NCI-H510A treated with DMSO at 0.1 percent for 48 hours (cell line): Measurements from ENCODE around the gene CIDEC.
A peak's percentile ranks its signal among the peaks of the same experiment; 100 is the strongest.
"Not testable (repeated sequence)": the region's sequence is repeated elsewhere in the genome, so short reads cannot be mapped to it uniquely, and the experiment has no call there.

ENCODE experiments used
- DNase-seq: peaks from one replicate; lab custom pipeline; 2025; lab: John Stamatoyannopoulos, UW

The CIDEC gene

DNA sequence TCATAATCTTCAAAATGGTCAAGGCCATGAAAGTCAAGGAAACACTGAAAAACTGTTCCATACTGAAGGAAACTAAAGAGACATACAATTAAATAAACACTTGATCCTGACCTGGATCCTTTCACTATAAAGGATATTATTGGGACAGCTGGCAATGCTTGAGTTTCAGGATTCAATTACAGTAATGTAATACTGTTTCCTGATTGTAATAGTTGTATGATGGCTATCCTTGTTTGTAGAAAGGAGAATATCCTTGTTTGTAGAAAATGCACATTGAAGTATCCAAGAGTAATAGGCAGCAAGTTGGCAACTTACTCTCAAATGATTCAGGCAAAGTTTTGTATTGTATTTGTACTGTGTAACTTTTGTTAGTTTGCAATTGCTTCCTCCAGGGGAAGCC lies 4.6 kb downstream of the CIDEC start:
- peak; percentile 70 for DNase-seq

DNA sequence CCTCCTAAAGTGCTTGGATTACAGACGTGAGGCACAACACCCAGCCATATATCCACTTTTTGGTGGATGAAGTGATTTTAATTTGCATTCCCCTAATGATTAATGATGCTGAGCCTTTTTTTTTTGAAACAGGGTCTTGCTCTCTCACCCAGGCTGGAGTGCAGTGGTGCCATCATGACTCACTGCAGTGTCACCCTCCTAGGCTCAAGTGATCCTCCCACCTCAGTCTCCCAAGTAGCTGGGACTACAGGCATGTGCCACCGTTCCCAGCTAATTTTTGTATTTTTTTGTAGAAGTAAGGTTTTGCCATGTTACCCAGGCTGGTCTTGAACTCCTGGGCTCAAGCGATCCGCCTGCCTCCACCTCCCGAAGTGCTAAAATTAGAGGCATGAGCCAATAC lies 8.0 kb downstream of the CIDEC start:
- DNase-seq, result not testable (repeated sequence)

DNA sequence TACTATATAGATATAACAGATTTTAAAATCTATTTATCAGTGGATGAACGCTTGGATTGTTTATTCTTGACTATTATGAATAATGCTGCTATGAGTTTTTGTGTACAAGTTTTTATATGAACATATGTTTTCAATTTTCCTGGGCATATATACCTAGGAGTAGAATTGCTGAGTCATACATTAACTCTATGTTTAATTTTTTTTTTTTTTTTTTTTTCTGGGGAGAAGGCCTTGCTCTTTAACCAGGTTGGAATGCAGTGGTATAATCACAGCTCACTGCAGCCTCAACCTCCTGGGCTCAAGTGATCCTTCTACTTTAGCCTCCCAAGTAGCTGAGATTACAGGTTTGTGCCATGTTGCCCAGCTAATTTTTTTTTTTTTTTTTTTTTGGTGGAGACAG lies 9.1 kb downstream of the CIDEC start:
- DNase-seq, result no peak

DNA sequence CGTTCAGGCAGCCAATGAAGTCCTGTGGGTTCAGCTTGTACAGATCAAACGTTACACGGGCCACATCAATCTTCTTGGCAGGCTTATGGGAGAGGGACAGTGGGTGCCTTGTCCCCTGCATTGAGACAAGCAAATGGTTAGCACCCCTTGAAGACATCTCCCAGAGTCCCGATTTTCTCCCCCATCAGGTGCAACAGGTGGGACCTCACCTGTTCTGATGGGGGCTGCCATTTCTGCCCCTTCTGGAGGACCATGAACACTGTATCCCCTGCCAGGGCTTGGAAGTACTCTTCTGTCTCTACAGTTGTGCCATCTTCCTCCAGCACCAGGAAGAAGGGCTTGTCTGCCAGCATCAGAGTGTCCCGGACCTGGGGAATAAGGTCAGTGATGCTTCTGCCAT lies 10.1 kb downstream of the CIDEC start:
- no peak for DNase-seq

DNA sequence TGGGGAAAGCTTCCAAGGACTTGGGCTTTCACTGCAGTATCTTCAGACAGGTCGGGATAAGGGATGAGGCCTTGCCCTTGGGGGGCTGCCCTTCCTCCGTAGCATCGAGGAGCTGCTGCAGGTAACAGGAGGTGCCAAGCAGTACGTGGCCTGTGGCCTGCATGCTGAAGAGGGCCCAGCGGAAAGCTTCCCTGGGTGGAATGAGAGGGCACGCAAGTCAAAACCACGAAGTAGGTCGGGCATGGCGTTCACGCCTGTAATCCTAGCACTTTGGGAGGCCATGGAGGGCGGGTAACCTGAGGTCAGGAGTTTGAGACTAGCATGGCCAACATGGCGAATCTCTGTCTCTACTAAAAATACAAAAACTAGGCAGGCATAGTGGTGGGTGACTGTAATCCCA lies 12.9 kb downstream of the CIDEC start:
- DNase-seq, result no peak

DNA sequence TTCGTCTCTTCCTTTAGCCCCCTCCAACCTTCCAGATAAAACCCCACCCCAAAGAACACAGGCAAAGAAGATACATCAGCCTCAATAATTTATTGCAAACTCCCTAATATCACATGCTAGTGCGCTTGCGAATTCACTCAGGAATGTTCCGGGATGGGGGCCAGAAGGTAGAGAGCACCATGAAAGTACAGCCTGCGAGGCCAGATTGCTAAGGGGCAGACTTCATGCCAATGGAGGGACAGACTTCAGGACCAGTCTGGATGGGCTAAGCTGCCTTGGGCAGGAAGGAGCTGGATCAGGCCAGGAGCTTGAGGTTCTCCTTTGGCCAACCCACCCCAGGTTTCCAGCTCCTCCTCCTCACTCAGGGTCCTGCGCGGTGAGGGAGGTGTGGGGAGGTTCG lies 13.4 kb downstream of the CIDEC start:
- no peak for DNase-seq

DNA sequence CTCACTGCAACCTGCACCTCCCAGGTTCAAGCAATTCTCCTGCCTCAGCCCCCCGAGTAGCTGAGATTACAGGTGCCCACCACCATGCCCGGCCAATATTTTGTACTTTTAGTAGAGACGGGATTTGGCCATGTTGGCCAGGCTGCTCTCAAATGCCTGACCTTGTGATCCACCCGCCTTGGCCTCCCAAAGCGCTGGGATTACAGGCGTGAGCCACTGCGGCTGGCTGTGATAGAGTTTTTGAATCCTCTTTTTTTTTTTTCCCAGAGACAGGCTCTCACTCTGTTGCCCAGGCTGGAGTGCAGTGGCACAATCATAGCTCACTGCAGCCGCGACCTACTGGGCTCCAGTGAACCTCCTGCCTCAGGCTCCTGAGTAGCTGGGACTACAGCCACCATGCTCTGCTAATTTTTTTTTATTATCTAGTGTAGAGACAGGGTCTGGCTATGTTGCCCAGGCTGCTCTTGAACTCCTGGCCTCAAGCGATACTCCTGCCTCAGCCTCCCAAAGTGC lies 14.9 kb downstream of the CIDEC start:
- not testable (repeated sequence) for DNase-seq

DNA sequence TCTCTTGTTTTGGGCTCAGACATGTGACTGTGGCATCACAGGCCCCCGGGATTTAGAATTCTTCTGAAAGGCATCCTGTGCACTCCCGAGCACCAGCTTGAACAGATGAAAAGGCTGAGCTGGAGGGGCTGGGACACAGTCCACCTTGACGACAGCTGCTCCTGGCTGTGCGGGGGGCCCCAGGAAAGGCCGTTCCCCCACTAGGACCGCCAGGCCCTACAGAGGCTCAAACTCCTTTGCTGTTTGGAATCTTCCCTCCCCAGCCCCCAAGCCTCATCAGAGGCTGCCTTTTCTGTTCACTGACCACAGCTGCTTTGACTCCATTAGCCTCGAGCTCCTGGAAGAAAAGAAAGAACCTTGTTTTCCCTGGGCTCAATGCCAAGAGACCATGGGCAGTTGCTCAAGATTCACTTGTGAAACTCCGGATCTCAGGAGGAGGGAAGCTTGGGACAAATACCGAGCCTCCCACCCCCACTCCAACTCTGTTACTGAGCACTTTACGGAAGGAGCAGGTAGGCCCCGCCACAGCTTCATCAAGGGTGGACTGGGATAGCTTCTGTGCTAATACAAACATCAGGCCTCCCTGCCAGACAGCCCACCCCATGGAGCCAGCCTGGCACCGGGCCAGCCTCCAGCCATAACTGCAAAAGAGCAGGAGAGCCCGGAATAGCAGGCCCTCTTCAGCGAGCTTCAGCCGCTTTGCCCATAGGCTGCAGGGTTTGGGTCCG lies 15.7 kb downstream of the CIDEC start:
- DNase-seq, result peak; percentile 47

DNA sequence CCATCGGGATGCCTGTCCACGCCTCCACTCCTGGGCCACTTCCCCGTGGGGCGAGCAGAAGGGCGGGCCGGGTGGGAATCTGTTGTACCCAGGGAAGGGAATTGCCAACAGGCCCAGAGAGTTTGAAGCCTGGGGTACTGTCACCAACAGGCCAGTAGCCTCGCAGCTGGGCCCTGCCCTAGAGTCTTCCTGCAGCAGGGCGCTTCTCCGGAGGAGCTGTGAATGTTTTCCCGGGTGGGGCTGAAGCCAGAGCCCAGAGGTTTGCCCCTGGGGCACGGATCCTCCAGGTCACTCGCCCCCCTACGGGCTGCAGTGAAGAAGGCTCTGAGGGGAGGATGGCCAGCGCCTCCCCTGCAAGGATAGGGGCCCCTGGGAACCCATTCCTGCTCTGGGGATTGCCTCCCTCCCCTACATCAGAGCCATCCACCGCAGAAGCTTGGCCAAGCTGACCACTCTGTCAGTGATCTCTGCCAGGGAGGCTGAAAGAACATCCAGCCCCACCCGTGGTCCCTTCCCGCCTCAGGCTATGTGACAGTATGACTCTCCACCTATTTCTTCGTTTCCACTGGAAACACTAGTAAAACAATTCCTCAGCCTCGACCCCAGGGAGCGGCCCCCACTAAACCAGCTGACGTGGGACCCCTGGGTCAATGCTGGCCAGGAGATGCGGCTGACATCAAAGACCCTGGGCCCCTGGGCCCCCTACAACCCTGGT lies 16.8 kb downstream of the CIDEC start:
- no peak for DNase-seq

DNA sequence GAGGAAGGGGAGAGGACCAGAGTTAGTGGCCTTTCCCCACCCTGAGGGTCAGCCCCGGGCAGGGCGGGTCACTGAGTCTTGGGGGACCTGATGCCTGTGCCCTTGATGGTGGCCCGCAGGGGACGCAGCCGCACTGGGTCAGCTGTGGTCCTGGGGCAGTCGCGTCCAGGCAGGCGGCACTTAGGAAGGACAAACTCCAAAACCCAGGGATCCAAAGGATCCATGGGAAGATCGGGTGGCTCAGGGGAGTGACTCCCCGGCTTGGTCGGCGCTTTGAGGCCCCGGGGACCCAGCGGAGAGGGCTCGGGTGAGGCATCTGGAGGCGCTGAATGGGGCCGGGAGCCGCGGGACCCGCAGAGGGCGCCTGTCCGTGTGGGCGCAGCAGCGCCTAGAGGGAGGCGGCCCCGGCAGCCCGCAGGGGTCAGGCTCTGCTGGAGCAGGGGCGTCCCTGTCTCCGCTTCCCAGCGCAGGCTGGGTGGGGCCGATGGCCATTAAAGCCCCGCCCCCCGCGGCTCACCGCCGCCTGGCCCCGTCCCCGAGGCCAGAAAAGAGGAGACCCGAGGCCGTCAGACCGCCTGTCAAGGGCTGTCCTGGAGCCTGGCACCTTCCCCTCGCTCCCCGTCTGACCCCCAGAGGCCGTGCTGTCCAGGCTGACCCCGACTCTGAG lies 17.5 kb downstream of the CIDEC start:
- DNase-seq, result no peak

DNA sequence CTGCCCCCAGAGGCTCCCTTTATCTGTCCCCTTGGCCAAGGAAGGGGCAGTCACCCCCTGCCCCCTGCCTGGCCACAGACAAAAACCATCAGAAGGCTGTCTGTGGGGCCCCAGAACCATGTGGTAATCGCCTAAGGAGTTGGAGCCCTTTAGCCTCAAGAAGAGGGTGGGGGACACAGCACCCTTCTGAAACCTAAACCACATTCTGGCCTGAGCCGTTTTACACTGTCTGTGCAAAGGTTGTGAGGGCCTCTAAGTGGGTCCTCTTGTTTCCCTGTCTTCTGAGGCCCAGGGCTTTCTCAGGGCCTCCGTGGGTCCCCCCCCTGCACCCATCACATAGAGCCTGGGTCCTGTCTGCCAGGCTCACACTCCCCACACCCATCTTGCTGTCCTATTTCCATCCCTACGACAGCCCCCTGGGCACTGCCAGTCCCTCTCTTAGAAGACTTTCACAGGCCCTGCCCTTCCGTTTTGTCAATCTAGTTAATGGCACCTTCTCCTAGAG lies 18.4 kb downstream of the CIDEC start:
- DNase-seq, result no peak

DNA sequence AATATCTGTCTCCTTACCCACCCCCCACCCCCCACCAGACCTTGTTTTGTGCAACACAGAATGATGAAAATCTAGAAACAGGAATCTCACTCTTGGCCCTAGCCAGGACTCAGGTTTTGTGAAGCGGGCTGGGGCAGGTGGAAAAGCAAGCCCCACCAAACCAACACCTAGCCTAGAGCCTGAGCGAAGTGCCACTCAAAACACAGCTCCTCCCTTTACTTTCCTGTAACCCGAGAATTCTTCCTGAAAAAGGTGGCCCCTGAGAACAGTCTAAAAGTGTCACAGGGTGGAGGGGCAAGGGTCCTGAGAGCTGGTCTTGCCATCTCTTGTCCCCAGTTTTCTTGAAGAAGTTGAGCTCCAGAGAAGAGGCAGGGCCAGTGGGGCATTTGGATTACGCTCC lies 18.9 kb downstream of the CIDEC start:
- no peak for DNase-seq

DNA sequence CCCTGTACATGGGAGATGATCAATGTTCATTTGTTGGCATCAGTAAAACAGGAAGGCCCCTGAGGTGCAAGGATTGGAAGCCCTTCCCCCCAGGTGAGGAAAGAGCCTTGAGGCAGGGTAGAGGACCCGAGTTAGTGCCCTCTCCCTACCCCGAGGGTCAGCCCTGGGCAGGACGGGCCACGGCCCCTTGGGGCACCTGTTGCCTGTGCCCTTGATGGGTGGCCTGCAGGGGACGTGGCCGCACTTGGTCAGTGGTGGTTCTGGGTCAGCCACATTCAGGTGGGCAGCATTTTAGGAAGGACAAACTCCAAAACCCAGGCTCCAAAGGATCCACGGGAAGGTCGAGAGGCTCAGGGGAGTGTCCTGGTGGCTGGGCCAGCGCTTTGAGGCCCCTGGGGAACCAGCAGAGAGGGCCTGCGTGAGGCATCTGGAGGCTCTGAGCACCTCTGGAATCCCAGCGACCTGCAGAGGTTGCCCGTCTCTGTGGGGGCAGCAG lies 20.5 kb downstream of the CIDEC start:
- DNase-seq, result no peak

DNA sequence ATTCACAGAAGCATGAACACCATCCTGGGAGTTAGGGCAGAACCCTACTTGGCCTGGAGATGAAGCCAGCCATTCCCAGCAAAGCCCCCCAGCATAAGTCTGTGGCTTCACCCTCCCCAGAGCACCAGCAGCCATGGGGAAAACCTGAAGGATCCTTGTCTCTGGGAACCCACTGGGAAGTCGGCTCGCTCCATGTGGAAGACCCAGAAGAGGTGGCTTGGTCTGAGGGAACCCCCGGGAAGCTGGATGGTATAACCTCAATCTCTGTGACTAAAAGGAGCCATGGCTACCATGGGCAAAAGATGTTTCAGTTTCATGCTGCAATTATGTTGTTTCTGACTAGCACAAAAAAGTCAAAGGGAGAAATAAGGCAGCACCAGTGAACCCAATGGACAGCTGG lies 24.5 kb downstream of the CIDEC start:
- no peak for DNase-seq

DNA sequence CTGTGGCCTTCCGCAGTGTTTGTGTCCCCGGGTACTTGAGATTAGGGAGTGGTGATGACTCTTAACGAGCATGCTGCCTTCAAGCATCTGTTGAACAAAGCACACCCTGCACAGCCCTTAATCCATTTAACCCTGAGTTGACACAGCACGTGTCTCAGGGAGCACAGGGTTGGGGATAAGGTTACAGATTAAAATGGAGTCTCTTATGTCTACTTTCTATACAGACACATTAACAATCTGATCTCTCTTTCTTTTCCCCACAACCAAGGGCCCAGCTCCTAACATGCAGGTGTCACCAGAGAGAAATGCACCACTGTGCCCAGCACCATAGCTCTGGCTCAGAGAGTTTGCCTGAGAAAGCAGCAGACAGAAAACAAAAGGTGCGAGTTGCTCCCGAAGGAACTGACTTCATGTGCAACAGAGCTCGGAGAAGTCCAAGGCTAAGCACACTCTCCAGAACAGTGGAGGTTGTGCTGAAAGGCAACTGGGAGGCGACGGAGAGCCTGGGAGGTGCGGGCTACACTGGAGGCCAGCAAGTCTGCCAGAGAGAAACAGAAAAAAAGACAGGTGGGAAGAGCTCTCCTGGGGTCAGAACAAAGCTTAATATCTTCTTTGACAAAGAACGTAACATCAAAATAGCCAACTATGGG lies 25.6 kb downstream of the CIDEC start:
- DNase-seq, result not testable (repeated sequence)

DNA sequence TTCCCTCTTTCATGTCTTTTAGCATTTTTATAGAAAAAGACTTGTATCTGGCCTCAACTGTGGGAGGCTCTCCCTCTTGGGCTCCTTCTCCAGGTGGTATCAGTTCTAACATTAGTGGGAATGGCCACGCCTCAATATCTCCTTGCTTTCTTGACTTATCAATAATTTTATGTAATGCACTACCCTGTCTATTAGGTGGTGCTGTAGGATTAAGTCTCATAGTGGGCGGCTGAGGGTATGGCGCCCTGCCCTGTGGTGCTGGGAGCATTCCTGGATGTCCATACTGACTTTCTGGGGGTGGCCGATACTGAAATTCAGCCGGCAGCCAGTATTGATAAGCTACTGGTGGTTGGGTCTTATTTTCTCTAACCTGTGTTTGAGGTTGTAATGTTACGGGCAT lies 27.5 kb downstream of the CIDEC start:
- DNase-seq, result no peak

DNA sequence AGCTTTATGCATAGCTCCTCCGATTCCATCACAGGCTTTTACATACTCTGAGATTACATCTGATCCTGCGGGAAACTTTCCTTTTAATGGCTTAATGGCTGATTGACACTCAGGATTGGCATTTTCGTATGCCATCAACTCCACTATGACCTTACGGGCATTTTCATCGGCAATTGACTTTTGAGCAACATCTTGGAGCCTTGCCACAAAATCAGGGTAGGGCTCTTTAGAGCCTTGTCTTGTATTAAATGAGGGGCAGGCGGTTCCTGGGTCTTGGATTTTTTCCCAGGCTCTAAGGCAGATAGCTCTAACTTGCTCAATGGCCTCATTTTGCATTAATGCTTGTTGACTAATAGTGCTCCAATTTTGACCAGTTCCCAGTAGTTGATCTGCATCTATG lies 28.1 kb downstream of the CIDEC start:
- DNase-seq, result not testable (repeated sequence)

DNA sequence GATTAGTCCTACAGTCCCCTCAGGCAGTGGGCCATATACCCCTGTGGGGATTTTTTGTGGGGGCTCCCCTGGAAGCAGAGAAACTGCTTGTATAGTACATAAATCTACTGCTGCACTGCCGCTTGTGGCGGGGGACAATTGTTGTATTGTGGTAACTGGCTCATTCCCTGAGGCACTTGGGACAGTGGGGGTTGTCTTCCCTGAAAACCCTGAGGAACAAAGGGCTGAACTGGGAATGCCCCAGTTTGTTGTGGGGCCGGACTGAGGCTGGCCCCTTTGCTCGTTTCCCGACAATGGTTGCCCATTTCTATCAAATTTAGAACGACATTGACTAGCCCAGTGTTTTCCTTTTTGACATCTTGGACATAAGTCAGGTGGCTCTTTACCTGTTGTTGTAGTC lies 28.7 kb downstream of the CIDEC start:
- DNase-seq, result not testable (repeated sequence)

DNA sequence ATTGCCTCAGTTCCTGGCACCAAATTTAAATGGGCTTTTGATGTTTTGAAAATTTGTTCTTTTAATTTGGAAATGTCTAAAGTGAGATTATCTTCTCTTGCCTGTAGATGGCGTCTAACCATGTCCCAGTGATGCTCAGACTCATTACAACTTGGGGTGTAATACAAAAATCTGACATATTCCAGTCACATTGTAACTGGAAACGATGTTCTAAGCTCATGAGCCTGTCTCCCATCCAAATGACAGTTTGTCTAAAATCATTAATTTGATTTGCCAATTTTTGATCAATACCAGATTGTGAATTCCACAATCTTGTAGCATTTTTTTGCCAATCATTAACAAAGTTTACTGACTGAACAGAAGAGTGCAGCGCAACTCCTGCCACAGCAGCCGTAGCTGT lies 31.2 kb downstream of the CIDEC start:
- DNase-seq, result not testable (repeated sequence)

DNA sequence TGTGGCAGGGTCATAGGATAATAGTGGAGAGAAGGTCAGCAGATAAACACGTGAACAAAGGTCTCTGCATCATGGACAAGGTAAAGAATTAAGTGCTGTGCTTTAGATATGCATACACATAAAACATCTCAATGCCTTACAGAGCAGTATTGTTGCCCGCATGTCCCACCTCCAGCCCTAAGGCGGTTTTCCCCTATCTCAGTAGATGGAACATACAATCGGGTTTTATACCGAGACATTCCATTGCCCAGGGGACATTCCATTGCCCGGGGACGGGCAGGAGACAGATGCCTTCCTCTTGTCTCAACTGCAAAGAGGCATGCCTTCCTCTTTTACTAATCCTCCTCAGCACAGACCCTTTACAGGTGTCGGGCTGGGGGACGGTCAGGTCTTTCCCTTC lies 32.2 kb downstream of the CIDEC start:
- DNase-seq, result not testable (repeated sequence)

DNA sequence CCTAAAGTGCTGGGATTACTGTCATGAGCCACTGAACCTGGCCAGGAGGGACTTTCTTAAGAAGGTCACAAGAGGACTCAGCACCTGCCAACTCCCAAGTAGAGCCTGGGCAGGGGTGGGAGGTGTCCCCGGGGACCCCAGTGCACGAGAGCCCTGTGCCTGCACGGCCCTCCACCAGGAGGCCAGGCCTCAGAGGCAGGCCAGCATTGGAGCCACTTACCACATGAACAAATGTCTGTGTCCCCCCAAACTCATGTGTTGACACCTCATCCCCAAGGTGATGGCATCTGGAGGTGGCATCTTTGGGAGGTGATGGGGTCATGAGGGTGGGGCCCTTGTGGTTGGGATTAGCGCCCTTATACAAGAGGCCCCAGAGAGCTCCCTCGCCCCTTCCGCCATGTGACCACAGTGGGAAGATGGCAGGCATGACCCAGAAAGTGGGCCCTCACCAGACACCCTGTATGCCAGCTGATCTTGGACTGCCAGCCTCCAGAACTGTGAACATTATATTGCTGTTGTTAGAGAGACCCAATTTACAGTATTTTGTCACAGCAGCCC lies 33.0 kb downstream of the CIDEC start:
- DNase-seq, result no peak

DNA sequence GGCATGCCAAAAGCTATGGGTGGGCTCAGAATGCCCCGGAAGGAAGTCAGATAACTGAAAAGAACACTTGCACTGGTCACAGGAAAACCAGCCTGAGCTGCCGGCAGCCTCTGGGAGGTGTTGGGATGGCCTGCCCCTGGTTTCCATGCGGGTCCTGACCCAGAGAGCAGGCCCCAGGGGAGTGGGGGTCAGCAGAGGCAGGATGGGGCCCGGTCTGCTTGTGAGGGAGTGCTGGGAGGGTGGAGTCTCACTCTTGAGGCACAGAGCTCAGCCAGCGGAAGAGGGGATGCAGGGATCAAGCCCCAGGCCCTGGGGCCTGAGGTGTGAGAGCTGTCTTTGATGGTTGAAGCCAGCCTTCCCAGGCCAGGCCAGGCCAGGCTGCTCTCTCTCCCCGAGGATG lies 33.8 kb downstream of the CIDEC start:
- DNase-seq, result no peak
